Measurements from ENCODE around the gene INVS.

- no peak for TF ChIP-seq NCOA2 (CRISPR knock-in tag; IDR thresholded peaks at IDR 0.05)
- TF ChIP-seq, protein P1, sequence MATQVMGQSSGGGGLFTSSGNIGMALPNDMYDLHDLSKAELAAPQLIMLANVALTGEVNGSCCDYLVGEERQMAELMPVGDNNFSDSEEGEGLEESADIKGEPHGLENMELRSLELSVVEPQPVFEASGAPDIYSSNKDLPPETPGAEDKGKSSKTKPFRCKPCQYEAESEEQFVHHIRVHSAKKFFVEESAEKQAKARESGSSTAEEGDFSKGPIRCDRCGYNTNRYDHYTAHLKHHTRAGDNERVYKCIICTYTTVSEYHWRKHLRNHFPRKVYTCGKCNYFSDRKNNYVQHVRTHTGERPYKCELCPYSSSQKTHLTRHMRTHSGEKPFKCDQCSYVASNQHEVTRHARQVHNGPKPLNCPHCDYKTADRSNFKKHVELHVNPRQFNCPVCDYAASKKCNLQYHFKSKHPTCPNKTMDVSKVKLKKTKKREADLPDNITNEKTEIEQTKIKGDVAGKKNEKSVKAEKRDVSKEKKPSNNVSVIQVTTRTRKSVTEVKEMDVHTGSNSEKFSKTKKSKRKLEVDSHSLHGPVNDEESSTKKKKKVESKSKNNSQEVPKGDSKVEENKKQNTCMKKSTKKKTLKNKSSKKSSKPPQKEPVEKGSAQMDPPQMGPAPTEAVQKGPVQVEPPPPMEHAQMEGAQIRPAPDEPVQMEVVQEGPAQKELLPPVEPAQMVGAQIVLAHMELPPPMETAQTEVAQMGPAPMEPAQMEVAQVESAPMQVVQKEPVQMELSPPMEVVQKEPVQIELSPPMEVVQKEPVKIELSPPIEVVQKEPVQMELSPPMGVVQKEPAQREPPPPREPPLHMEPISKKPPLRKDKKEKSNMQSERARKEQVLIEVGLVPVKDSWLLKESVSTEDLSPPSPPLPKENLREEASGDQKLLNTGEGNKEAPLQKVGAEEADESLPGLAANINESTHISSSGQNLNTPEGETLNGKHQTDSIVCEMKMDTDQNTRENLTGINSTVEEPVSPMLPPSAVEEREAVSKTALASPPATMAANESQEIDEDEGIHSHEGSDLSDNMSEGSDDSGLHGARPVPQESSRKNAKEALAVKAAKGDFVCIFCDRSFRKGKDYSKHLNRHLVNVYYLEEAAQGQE (IDR thresholded peaks at IDR 0.05; ENCODE audit: borderline replicate concordance in 1 of 2, low read depth in 1 of 2, low read length in 2 of 2) = no peak
These were observed 12.2 kb downstream of the INVS start for GRCh38 chr9:100111235-100111634.

Measured in HepG2 (cell line).